OCI-LY7 (cell line): ENCODE measurements around the gene IGDCC3. TPM values are rescaled to one million over a fixed set of nuclear protein-coding genes. Genes with fewer than 3 reads are reported as not detected.

Source experiments
- BruUV-seq: library from RNA; stranded (reverse); fragments of 400-500 nt; replicated peaks from 2 replicates; lab custom pipeline; 2021; lab: Mats Ljungman, UMichigan
- CTCF ChIA-PET: fragments of 300-600 bp; sonication (Branson Sonifier 250); formaldehyde crosslinking; loops from one replicate; lab custom pipeline; 2022; ENCODE audit warnings: antibody characterized with exemption; ENCODE audit not compliant: unreplicated experiment; lab: Charles Lee
- POLR2A ChIA-PET: fragments of 300-600 bp; sonication (Branson Sonifier 250); formaldehyde crosslinking; loops from one replicate; lab custom pipeline; 2022; ENCODE audit warnings: antibody characterized with exemption; lab: Charles Lee
- DNase-seq: peaks from one replicate; pipeline ENCODE4 v3.0.0-alpha.2; 2015; ENCODE audit warnings: low spot score
- H2AFZ ChIP-seq: fragments of 200-600 bp; sonication (generic), shearing (Covaris generic); 2 replicates; pipeline ENCODE4 v1.6.1; 2014; ENCODE audit warnings: mild to moderate bottlenecking, antibody characterized with exemption, low read length, moderate library complexity
- H3K27ac ChIP-seq: fragments of 200-600 bp; sonication (generic); 2 replicates; pipeline ENCODE4 v1.5.1; 2014; ENCODE audit warnings: mixed run types, low read depth, mild to moderate bottlenecking, moderate library complexity, low read length, inconsistent platforms; ENCODE audit not compliant: poor library complexity, severe bottlenecking
- H3K36me3 ChIP-seq: fragments of 200-600 bp; sonication (generic); 2 replicates; pipeline ENCODE4 v1.6.1; 2014; ENCODE audit warnings: mild to moderate bottlenecking, antibody characterized with exemption, low read length, moderate library complexity, mixed read lengths; ENCODE audit not compliant: insufficient read depth
- H3K4me1 ChIP-seq: fragments of 200-600 bp; sonication (generic); 2 replicates; pipeline ENCODE4 v1.5.1; 2014; ENCODE audit warnings: mild to moderate bottlenecking, low read length; ENCODE audit not compliant: insufficient read depth, poor library complexity, severe bottlenecking
- H3K4me2 ChIP-seq: fragments of 200-600 bp; sonication (generic); 2 replicates; pipeline ENCODE4 v1.6.1; 2014; ENCODE audit warnings: mild to moderate bottlenecking, low read length
- H3K4me3 ChIP-seq: fragments of 200-600 bp; sonication (generic); 2 replicates; pipeline ENCODE4 v1.5.1; 2014; ENCODE audit warnings: mild to moderate bottlenecking, low read depth, low read length; ENCODE audit not compliant: poor library complexity, severe bottlenecking
- H3K79me2 ChIP-seq: fragments of 200-600 bp; sonication (generic); 2 replicates; pipeline ENCODE4 v1.6.1; 2016; ENCODE audit warnings: low read depth, mild to moderate bottlenecking, low read length, moderate library complexity, mixed read lengths; ENCODE audit not compliant: insufficient read depth
- H3K9me2 ChIP-seq: fragments of 200-600 bp; sonication (generic); 2 replicates; pipeline ENCODE4 v1.6.1; 2016; ENCODE audit warnings: mild to moderate bottlenecking, low read length, mixed read lengths; ENCODE audit not compliant: insufficient read depth
- H3K9me3 ChIP-seq: fragments of 200-600 bp; sonication (generic); 2 replicates; pipeline ENCODE4 v1.6.1; 2014; ENCODE audit warnings: mild to moderate bottlenecking, mixed run types, low read length, mixed read lengths
- H4K20me1 ChIP-seq: fragments of 200-600 bp; sonication (generic); 2 replicates; pipeline ENCODE4 v1.6.1; 2014; ENCODE audit warnings: mild to moderate bottlenecking, antibody characterized with exemption, low read length, moderate library complexity, mixed read lengths; ENCODE audit not compliant: insufficient read depth
- CTCF ChIP-seq: fragments of 200-600 bp; sonication (generic); conservative IDR thresholded peaks from 2 replicates; pipeline ENCODE4 v1.5.1; 2014; ENCODE audit warnings: mild to moderate bottlenecking, antibody characterized with exemption, low read length, moderate library complexity, mixed read lengths
- EZH2phosphoT487 ChIP-seq: fragments of 200-600 bp; sonication (generic); IDR thresholded peaks from 2 replicates; pipeline ENCODE4 v1.6.1; 2018; ENCODE audit warnings: low read depth, borderline replicate concordance, mild to moderate bottlenecking, mixed run types, antibody characterized with exemption, low read length, moderate library complexity, mixed read lengths
- intact Hi-C: fragments of 100-400 bp; cut with micrococcal nuclease; formaldehyde crosslinking; loops from one replicate; pipeline ENCODE4 v1.10.0; 2022; ENCODE audit not compliant: unreplicated experiment
- total RNA-seq, 2 experiments: library from RNA; depleted of rRNA in 1 of 2; stranded (reverse); fragments of >200 nt in 1 of 2; shearing (Covaris generic) in 1 of 2; gene quantifications; 2 replicates each; pipeline ENCODE4 v1.2.3, GENCODE V29; 2014 to 2022

The IGDCC3 gene
- total RNA-seq, 2 experiments from 2014 or later: not detected

GRCh38 chr15:65304381-65305149, 73.2 kb downstream of the IGDCC3 start, which contains the start of gene RNU5B-1:
RNU5B-1 (plus strand) TSS chr15:65304677.
- intact Hi-C loops: loop anchor here (1.0 to 2.0 kb wide), 4 partner anchors 8 to 272 kb away; partner anchors contain the start of genes CLPX, PDCD7 and RNU5A-1
- peak within 1 kb of the TSS; percentile 99 for H2AFZ ChIP-seq
- peak within 1 kb of the TSS; percentile 94 for H3K4me2 ChIP-seq
- H4K20me1 ChIP-seq: no peaks in the 10 kb centered on the region
- CTCF ChIA-PET: no interaction called here
- TF ChIP-seq CTCF (peak; percentile 99), EZH2phosphoT487 (no peak)
- DNase-seq: peak; percentile 96
- POLR2A ChIA-PET: interaction anchor here (0.5 to 2.2 kb wide), 13 partner anchors 8 to 411 kb away, joined by 3 to 29 read pairs (median 5); partner anchors contain the start of genes CLPX, PARP16 and RNU5A-1
- no peaks in the 10 kb centered on the region for H3K36me3 ChIP-seq
- TSS peak; percentile 99 for BruUV-seq
- H3K4me1 ChIP-seq: peaks cover 24% of the 10 kb centered on the region
- H3K9me3 ChIP-seq: no peaks in the 10 kb centered on the region
- H3K79me2 ChIP-seq: no peaks in the 10 kb centered on the region
- peak within 1 kb of the TSS; percentile 69 for H3K4me3 ChIP-seq
- H3K27ac ChIP-seq: peak within 1 kb of the TSS; percentile 91
- no peaks in the 10 kb centered on the region for H3K9me2 ChIP-seq

GRCh38 chr15:65303687-65304380, 74.0 kb downstream of the IGDCC3 start:
- DNase-seq: peak; percentile 44

More at GRCh38 chr15:65303687-65304380, 74.0 kb downstream of the IGDCC3 start:
- Histone ChIP-seq H3K36me3 (no peaks in the 10 kb centered on the region), H3K4me1 (peaks cover 24% of the 10 kb centered on the region), H3K79me2 (no peaks in the 10 kb centered on the region), H2AFZ (peak overlapping the region; percentile 99), H3K4me3 (peak overlapping the region; percentile 69), H3K27ac (peak overlapping the region; percentile 91), H3K9me2 (no peaks in the 10 kb centered on the region), H4K20me1 (no peaks in the 10 kb centered on the region), H3K9me3 (no peaks in the 10 kb centered on the region), H3K4me2 (peak overlapping the region; percentile 94)
- BruUV-seq: TSS peak; percentile 90
- intact Hi-C loops: loop anchor here (1.0 to 2.0 kb wide), 4 partner anchors 8 to 271 kb away; partner anchors contain the start of genes CLPX, PDCD7 and RNU5A-1
- CTCF ChIA-PET: interaction anchor here (0.5 kb wide), 1 partner anchor 272 kb away, joined by 3 read pairs; no protein-coding TSS in a partner anchor
- POLR2A ChIA-PET: interaction anchor here (1.0 to 2.2 kb wide), 5 partner anchors 9 to 270 kb away, joined by 5 to 29 read pairs (median 8); partner anchors contain the start of genes CLPX, PARP16 and RNU5A-1
- TF ChIP-seq CTCF: no peak
- no peak for TF ChIP-seq EZH2phosphoT487
